SK-N-SH (cell line): ENCODE data around the gene DACT2. TPM values are rescaled to one million over a fixed set of nuclear protein-coding genes. Genes with fewer than 3 reads are reported as not detected.

ENCODE experiments used
- CTCF ChIA-PET: fragments of 300-600, 350-600 bp; formaldehyde crosslinking; extraction: SDS; loops from one replicate; lab custom pipeline; 2021; lab: Yijun Ruan, JAX
- POLR2A ChIA-PET: fragments of 350-600 bp; sonication (Branson Sonifier 250); formaldehyde crosslinking; extraction: SDS; loops from one replicate; lab custom pipeline; 2020; ENCODE audit warnings: antibody characterized with exemption, inconsistent platforms; lab: Yijun Ruan, JAX
- DNase-seq: peaks from one replicate; pipeline ENCODE4 v3.0.0; 2012
- H2AFZ ChIP-seq: fragments of 200-600 bp; sonication (generic); 2 replicates; pipeline ENCODE4 v1.8.1; 2016; ENCODE audit warnings: antibody characterized with exemption, mild to moderate bottlenecking, low read depth
- H3F3A ChIP-seq: fragments of 200-600 bp; sonication (generic); replicated peaks from 2 replicates; pipeline ENCODE3; 2016; ENCODE audit warnings: antibody characterized with exemption, mild to moderate bottlenecking; ENCODE audit not compliant: insufficient read depth
- H3K27ac ChIP-seq, 2 experiments: fragments of 200-500 bp in 1 of 2; fragments of 200-600 bp in 1 of 2; sonication (Bioruptor generic) in 1 of 2; sonication (generic), shearing (Covaris generic) in 1 of 2; 2 replicates each; pipeline versions ENCODE4 v1.5.1 to v1.6.1; 2014 to 2016; ENCODE audit warnings: low read depth in 2 of 2, inconsistent platforms in 1 of 2, low read length in 1 of 2, mild to moderate bottlenecking in 1 of 2, mixed read lengths in 1 of 2
- H3K27me3 ChIP-seq: fragments of 200-600 bp; sonication (generic), shearing (Covaris generic); 2 replicates; pipeline ENCODE4 v1.6.1; 2016; ENCODE audit warnings: mixed run types; ENCODE audit not compliant: insufficient read depth
- H3K36me3 ChIP-seq, 2 experiments: fragments of 200-500 bp in 1 of 2; fragments of 200-600 bp in 1 of 2; sonication (Bioruptor generic) in 1 of 2; sonication (generic) in 1 of 2; replicated peaks in 1 of 2; 2 replicates each; pipeline versions ENCODE3 to v1.5.1; 2014 to 2016; ENCODE audit warnings: low read length in 1 of 2, mild to moderate bottlenecking in 1 of 2; ENCODE audit not compliant: insufficient read depth in 2 of 2, control insufficient read depth in 1 of 2
- H3K4me1 ChIP-seq, 2 experiments: fragments of 200-500 bp in 1 of 2; fragments of 200-600 bp in 1 of 2; sonication (Bioruptor generic) in 1 of 2; sonication (generic), shearing (Covaris generic) in 1 of 2; 2 replicates each; pipeline versions ENCODE4 v1.5.1 to v1.6.1; 2014 to 2016; ENCODE audit warnings: low read depth in 1 of 2, low read length in 1 of 2, mixed run types in 1 of 2; ENCODE audit not compliant: insufficient read depth in 2 of 2, control insufficient read depth in 1 of 2
- H3K4me2 ChIP-seq: fragments of 200-600 bp; sonication (generic), shearing (Covaris generic); 2 replicates; pipeline ENCODE4 v1.6.1; 2017; ENCODE audit warnings: mixed run types
- H3K4me3 ChIP-seq, 2 experiments: fragments of 200-500 bp in 1 of 2; fragments of 200-600 bp in 1 of 2; sonication (Bioruptor generic) in 1 of 2; sonication (generic), shearing (Covaris generic) in 1 of 2; 2 replicates each; pipeline versions ENCODE4 v1.5.1 to v1.8.1; 2014 to 2016; ENCODE audit warnings: low read depth in 2 of 2, inconsistent platforms in 1 of 2, low read length in 1 of 2, mild to moderate bottlenecking in 1 of 2, mixed read lengths in 1 of 2, moderate library complexity in 1 of 2
- H3K79me2 ChIP-seq: fragments of 200-600 bp; sonication (generic); 2 replicates; pipeline ENCODE4 v1.8.1; 2017; ENCODE audit warnings: mild to moderate bottlenecking; ENCODE audit not compliant: insufficient read depth
- H3K9ac ChIP-seq: fragments of 200-600 bp; sonication (generic); 2 replicates; pipeline ENCODE4 v1.6.1; 2017; ENCODE audit warnings: mixed run types
- H3K9me2 ChIP-seq: fragments of 200-600 bp; sonication (generic); 2 replicates; pipeline ENCODE4 v1.6.1; 2017; ENCODE audit warnings: mixed run types
- H3K9me3 ChIP-seq: fragments of 200-600 bp; sonication (generic); 2 replicates; pipeline ENCODE4 v1.6.1; 2017; ENCODE audit warnings: mixed run types, mild to moderate bottlenecking, moderate library complexity
- H4K20me1 ChIP-seq: fragments of 200-600 bp; sonication (generic); 2 replicates; pipeline ENCODE4 v1.6.1; 2017; ENCODE audit warnings: mild to moderate bottlenecking, mixed run types; ENCODE audit not compliant: insufficient read depth
- CHD2 ChIP-seq: fragments of 150-350 bp; IDR thresholded peaks from 2 replicates; pipeline ENCODE4 v1.6.1; 2018; ENCODE audit warnings: low read length; ENCODE audit not compliant: partially characterized antibody
- CTCF ChIP-seq: fragments of 200-600 bp; sonication (generic); IDR thresholded peaks from 2 replicates; pipeline ENCODE4 v1.6.1; 2017; ENCODE audit warnings: antibody characterized with exemption, mild to moderate bottlenecking, moderate library complexity
- ELF1 ChIP-seq: IDR thresholded peaks from 2 replicates; pipeline ENCODE4 v1.4.0; 2012
- EP300 ChIP-seq, 2 experiments: IDR thresholded peaks; 2 replicates each; pipeline versions ENCODE4 v1.4.0 to v1.6.1; 2012; ENCODE audit warnings: borderline replicate concordance in 1 of 2, low read depth in 1 of 2, low read length in 1 of 2
- FOSL2 ChIP-seq: IDR thresholded peaks from 2 replicates; pipeline ENCODE4 v1.4.0; 2012; ENCODE audit warnings: low read depth, mild to moderate bottlenecking, moderate library complexity, borderline replicate concordance
- FOXJ3 ChIP-seq: sonication (generic); formaldehyde crosslinking; IDR thresholded peaks from 2 replicates; pipeline ENCODE4 v1.5.1; 2020; ENCODE audit warnings: mild to moderate bottlenecking, missing genetic modification reagents
- FOXM1 ChIP-seq: IDR thresholded peaks from 2 replicates; pipeline ENCODE4 v1.4.0; 2012; ENCODE audit warnings: low read depth, mild to moderate bottlenecking
- IRF3 ChIP-seq: fragments of 150-350 bp; IDR thresholded peaks from 2 replicates; pipeline ENCODE4 v1.6.1; 2016; ENCODE audit warnings: mild to moderate bottlenecking, low read depth, low read length
- MAX ChIP-seq: IDR thresholded peaks from 2 replicates; pipeline ENCODE4 v1.4.0; 2012; ENCODE audit warnings: low read depth
- MXI1 ChIP-seq: IDR thresholded peaks from 2 replicates; pipeline ENCODE4 v1.6.1; 2012; ENCODE audit warnings: mild to moderate bottlenecking, low read depth, low read length, improper control_type of control experiment
- POLR2AphosphoS5 ChIP-seq: IDR thresholded peaks from 2 replicates; pipeline ENCODE4 v1.6.1; 2012; ENCODE audit warnings: low read depth, low read length
- RCOR1 ChIP-seq: fragments of 150-350 bp; IDR thresholded peaks from 2 replicates; pipeline ENCODE4 v1.6.1; 2017; ENCODE audit warnings: antibody characterized with exemption, low read length
- SMC3 ChIP-seq: IDR thresholded peaks from 2 replicates; pipeline ENCODE4 v1.6.1; 2012; ENCODE audit warnings: low read depth, low read length, improper control_type of control experiment
- TEAD4 ChIP-seq: IDR thresholded peaks from 2 replicates; pipeline ENCODE4 v1.4.0; 2012; ENCODE audit warnings: mild to moderate bottlenecking, borderline replicate concordance; ENCODE audit not compliant: insufficient read depth
- USF1 ChIP-seq: IDR thresholded peaks from 2 replicates; pipeline ENCODE4 v1.4.0; 2012; ENCODE audit warnings: low read depth, borderline replicate concordance
- ZBTB33 ChIP-seq: IDR thresholded peaks from 2 replicates; pipeline ENCODE4 v1.4.0; 2012; ENCODE audit warnings: low read depth, borderline replicate concordance
- WGBS: methylation state at CpG from one replicate; pipeline ENCODE4 v1.1.6; 2017; ENCODE audit warnings: low lambda C conversion rate; 5-methylcytosine and 5-hydroxymethylcytosine counted together
- polyA plus RNA-seq, 3 experiments: library from polyadenylated mRNA; depleted of rRNA; stranded (reverse); fragments of >200 nt; gene quantifications; 2 replicates each; pipeline ENCODE4 v1.2.3, GENCODE V29; 2012

DACT2 gene
- polyA plus RNA-seq, 1 of the 3 experiments (the other 2 are of a cell fraction): not detected

- H3K27me3 ChIP-seq: no peaks in the 10 kb centered on the region
- H3F3A ChIP-seq: no peaks in the 10 kb centered on the region
- no peak overlapping the region for H3K4me3 ChIP-seq
- no peaks in the 10 kb centered on the region for H3K9me2 ChIP-seq
- no peak for DNase-seq
- no peaks in the 10 kb centered on the region for H3K9me3 ChIP-seq
- no peak overlapping the region for H2AFZ ChIP-seq
- H3K4me1 ChIP-seq: no peaks in the 10 kb centered on the region; a peak in 1 of 4 replicates
- H3K9ac ChIP-seq: no peak overlapping the region
- no peak for TF ChIP-seq IRF3
- TF ChIP-seq FOXM1: no peak
- no peak for TF ChIP-seq FOSL2
- CTCF ChIA-PET: no interaction called here
- H4K20me1 ChIP-seq: no peaks in the 10 kb centered on the region
- H3K4me2 ChIP-seq: no peak overlapping the region
- H3K79me2 ChIP-seq: no peaks in the 10 kb centered on the region
- POLR2A ChIA-PET: no interaction called here
- 75% methylated on average over 25 of the region's 28 CpGs for WGBS
- H3K36me3 ChIP-seq: no peaks in the 10 kb centered on the region
- no peak overlapping the region for H3K27ac ChIP-seq
These were observed 56.1 kb downstream of the DACT2 start for GRCh38 chr6:168263351-168263905.

GRCh38 chr6:168261234-168261633, 58.3 kb downstream of the DACT2 start:
- Histone ChIP-seq H3K4me1 (no peaks in the 10 kb centered on the region; a peak in 1 of 4 replicates), H3K79me2 (no peaks in the 10 kb centered on the region), H3F3A (no peaks in the 10 kb centered on the region), H3K9me2 (no peaks in the 10 kb centered on the region), H3K4me2 (no peak overlapping the region), H3K36me3 (no peaks in the 10 kb centered on the region), H3K27me3 (no peaks in the 10 kb centered on the region), H3K27ac (no peak overlapping the region)
- POLR2A ChIA-PET: no interaction called here
- CTCF ChIA-PET: no interaction called here
- 48% methylated on average over 6 of the region's 12 CpGs for WGBS
- TF ChIP-seq RCOR1 (no peak), CTCF (no peak), FOSL2 (no peak), MXI1 (no peak)
- TF ChIP-seq, all 33 proteins: peak for 0
- Histone ChIP-seq H4K20me1 (no peaks in the 10 kb centered on the region), H2AFZ (no peak overlapping the region), H3K4me3 (no peak overlapping the region), H3K9ac (no peak overlapping the region), H3K9me3 (no peaks in the 10 kb centered on the region)
- no peak for DNase-seq

GRCh38 chr6:168260420-168260987, 59.1 kb downstream of the DACT2 start:
- H3K27me3 ChIP-seq: no peaks in the 10 kb centered on the region
- ChIA-PET POLR2A (no interaction called here), CTCF (no interaction called here)
- no peaks in the 10 kb centered on the region for H3K36me3 ChIP-seq
- H3K4me1 ChIP-seq: no peaks in the 10 kb centered on the region; a peak in 1 of 4 replicates
- 68% methylated on average over 9 of the region's 24 CpGs for WGBS
- H3K9me3 ChIP-seq: no peaks in the 10 kb centered on the region
- H2AFZ ChIP-seq: no peak overlapping the region
- no peak for DNase-seq
- no peaks in the 10 kb centered on the region for H3F3A ChIP-seq
- H3K9ac ChIP-seq: no peak overlapping the region
- H3K4me3 ChIP-seq: no peak overlapping the region
- no peaks in the 10 kb centered on the region for H3K79me2 ChIP-seq
- H3K4me2 ChIP-seq: no peak overlapping the region
- H4K20me1 ChIP-seq: no peaks in the 10 kb centered on the region
- no peaks in the 10 kb centered on the region for H3K9me2 ChIP-seq
- H3K27ac ChIP-seq: no peak overlapping the region
- TF ChIP-seq POLR2AphosphoS5: no peak
- TF ChIP-seq ZBTB33: no peak
- TF ChIP-seq EP300 (IDR thresholded peaks at IDR 0.05; ENCODE audit: borderline replicate concordance in 1 of 2, low read depth in 1 of 2, low read length in 1 of 2): no peak
- no peak for TF ChIP-seq USF1
- TF ChIP-seq CHD2: no peak
- TF ChIP-seq MAX: no peak
- no peak for TF ChIP-seq ELF1
- TF ChIP-seq SMC3: no peak
- no peak for TF ChIP-seq FOXJ3 (CRISPR knock-in tag)
- no peak for TF ChIP-seq TEAD4
